ENCODE measurements around the gene NPRL2.
A peak's percentile ranks its signal among the peaks of the same experiment; 100 is the strongest.

Gene NPRL2

GRCh38 chr3:50303013-50303815 is 47.4 kb downstream of the NPRL2 start, which contains the start of gene HYAL1:
TSS of gene HYAL1 (minus strand) at chr3:50303574. CDS start at chr3:50302956, 618 bp downstream.
- no peak for DNase-seq

- no peak for DNase-seq
Measured at GRCh38 chr3:50302095-50303012, 48.2 kb downstream of the NPRL2 start.

GRCh38 chr3:50300681-50301254 is 49.8 kb downstream of the NPRL2 start:
- no peak for DNase-seq

GRCh38 chr3:50299929-50300680 is 50.5 kb downstream of the NPRL2 start:
- DNase-seq, result no peak

- no peak for DNase-seq
Measured at GRCh38 chr3:50299638-50299928, 51.0 kb downstream of the NPRL2 start.

GRCh38 chr3:50298836-50299637 is 51.5 kb downstream of the NPRL2 start, which contains the start of the genes HYAL3 and NAA80:
TSS of gene HYAL3 (minus strand) at chr3:50299405. CDS start at chr3:50295602, 3,803 bp downstream.
TSS of gene NAA80 (minus strand) at chr3:50299405. CDS start at chr3:50297463, 1,942 bp downstream.
- DNase-seq, result peak; percentile 95

- no peak for DNase-seq
Measured at GRCh38 chr3:50297896-50298725, 52.5 kb downstream of the NPRL2 start.

- no peak for DNase-seq
Measured at GRCh38 chr3:50297384-50297775, 53.2 kb downstream of the NPRL2 start.
